ENCODE results near the gene B3GAT1.

GRCh38 chr11:134398079-134398444, 14.0 kb downstream of the B3GAT1 start:
- TF ChIP-seq POLR2A (IDR thresholded peaks at IDR 0.05; ENCODE audit: low read depth) (no peak), CTCF (IDR thresholded peaks at IDR 0.05) (no peak), POLR2AphosphoS5 (IDR thresholded peaks at IDR 0.05) (no peak), EP300 (IDR thresholded peaks at IDR 0.05) (no peak)
